Spinal cord (tissue), 10 donors: ENCODE data around the gene ZCCHC14. TPM values are rescaled to one million over a fixed set of nuclear protein-coding genes. Genes with fewer than 3 reads are reported as not detected.

Experiments used
- DNase-seq, 6 donors: peaks; one replicate each; pipeline versions ENCODE4 v3.0.0 to v3.0.0-alpha.2; 2013 to 2015; ENCODE audit warnings: low spot score in 6 of 6, low read depth in 4 of 6
- H3K27ac ChIP-seq: one replicate; pipeline ENCODE4 v1.5.1; 2013; ENCODE audit warnings: low read depth, low read length, control low read depth
- H3K27me3 ChIP-seq: one replicate; pipeline ENCODE4 v1.6.1; 2013; ENCODE audit warnings: low read length; ENCODE audit not compliant: control insufficient read depth, insufficient read depth
- H3K36me3 ChIP-seq: one replicate; pipeline ENCODE4 v1.6.1; 2013; ENCODE audit warnings: low read length; ENCODE audit not compliant: control insufficient read depth, insufficient read depth
- H3K4me1 ChIP-seq: one replicate; pipeline ENCODE4 v1.6.1; 2013; ENCODE audit warnings: low read length; ENCODE audit not compliant: control insufficient read depth, insufficient read depth
- H3K4me3 ChIP-seq: one replicate; pipeline ENCODE4 v1.5.1; 2013; ENCODE audit warnings: low read depth, low read length, control low read depth
- H3K9me3 ChIP-seq: one replicate; pipeline ENCODE4 v1.6.1; 2013; ENCODE audit warnings: low read length; ENCODE audit not compliant: control insufficient read depth, insufficient read depth
- WGBS: methylation state at CpG from one replicate; pipeline ENCODE4 v1.1.5; 2013; ENCODE audit warnings: missing lambda C conversion rate; ENCODE audit not compliant: insufficient coverage; 5-methylcytosine and 5-hydroxymethylcytosine counted together
- polyA plus RNA-seq, 2 donors: library from polyadenylated mRNA; unstranded; fragments of 120-200 nt; gene quantifications; one replicate each; pipeline ENCODE4 v1.2.1, GENCODE V29; 2013; ENCODE audit not compliant: insufficient read length in 2 of 2
- total RNA-seq, 2 donors: library from RNA; depleted of rRNA in 1 of 2; stranded (reverse); fragments of 120-200 nt in 1 of 2; fragments of >200 nt in 1 of 2; gene quantifications; one replicate each; pipeline versions ENCODE4 v1.2.3 to v1.2.4, GENCODE V29; 2013 to 2014
- donor health status: healthy.

Gene ZCCHC14
- total and polyA plus RNA-seq, 4 donors: 16.8 to 43.5 (median 27.2) TPM

GRCh38 chr16:87372305-87372704 lies 120.5 kb downstream of the ZCCHC14 start:
- no peaks in the 10 kb centered on the region for H3K9me3 ChIP-seq
- H3K27ac ChIP-seq: no peak overlapping the region
- no peak for DNase-seq
- H3K27me3 ChIP-seq: no peaks in the 10 kb centered on the region
- no peak overlapping the region for H3K4me3 ChIP-seq
- H3K4me1 ChIP-seq: peaks cover 25% of the 10 kb centered on the region
- 88% methylated on average over 3 of the region's 4 CpGs for WGBS
- peaks cover 18% of the 10 kb centered on the region for H3K36me3 ChIP-seq

- Histone ChIP-seq H3K4me3 (no peak overlapping the region), H3K36me3 (peaks cover 21% of the 10 kb centered on the region), H3K27me3 (no peaks in the 10 kb centered on the region), H3K4me1 (peaks cover 25% of the 10 kb centered on the region), H3K9me3 (no peaks in the 10 kb centered on the region), H3K27ac (no peak overlapping the region)
- peak in 1 of 6 donors; percentile 22 for DNase-seq
- 53% methylated on average over 19 of the region's 20 CpGs for WGBS
These were observed 121.5 kb downstream of the ZCCHC14 start for GRCh38 chr16:87371261-87371866.

DNA sequence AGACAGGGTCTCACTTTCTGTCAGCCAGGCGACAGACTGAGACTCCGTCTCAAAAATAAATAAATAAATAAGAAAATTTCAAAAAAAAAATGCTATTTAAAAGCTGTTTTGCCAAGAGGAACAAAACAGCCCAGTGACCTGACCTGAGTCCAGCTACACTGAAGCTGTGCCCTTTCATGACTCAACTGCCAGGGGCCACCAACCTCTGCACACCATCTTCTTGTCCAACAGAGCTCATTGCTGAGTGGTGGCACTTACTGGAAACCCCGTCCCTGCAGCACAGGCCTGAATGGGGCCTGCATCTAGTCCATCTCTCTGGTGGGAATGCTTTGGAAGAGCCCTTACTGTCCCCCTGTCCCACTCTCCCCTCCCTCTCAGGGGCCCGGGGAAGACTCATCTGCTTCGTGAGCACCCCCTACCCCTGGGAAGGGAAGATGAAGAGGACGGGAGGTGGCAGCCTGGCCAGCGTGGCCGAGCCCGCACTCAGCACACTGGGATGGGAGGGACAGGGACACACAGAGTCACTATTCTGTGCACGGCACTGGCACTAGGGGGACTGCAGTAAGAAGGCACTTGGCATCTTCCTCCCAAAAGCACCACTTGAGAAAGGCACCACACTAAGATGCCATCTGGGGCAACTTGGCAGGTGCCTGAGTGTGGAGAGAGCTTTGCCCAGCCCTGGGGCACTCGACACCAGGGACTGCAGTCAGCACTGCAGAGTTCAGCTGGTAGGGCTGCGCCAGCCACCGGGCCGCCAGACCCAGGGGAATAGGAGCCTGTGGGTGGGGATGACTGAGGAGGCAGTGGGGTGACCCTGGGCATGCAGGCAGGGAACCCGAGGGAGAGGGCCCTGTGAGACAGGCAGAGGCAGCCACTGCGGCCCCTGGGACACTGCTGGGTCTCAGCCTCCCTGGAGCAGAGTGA lies 122.8 kb downstream of the ZCCHC14 start:
- Histone ChIP-seq H3K4me3 (no peak overlapping the region), H3K27me3 (no peaks in the 10 kb centered on the region), H3K36me3 (peaks cover 23% of the 10 kb centered on the region), H3K9me3 (no peaks in the 10 kb centered on the region), H3K27ac (no peak overlapping the region), H3K4me1 (peaks cover 25% of the 10 kb centered on the region)
- peak in 1 of 6 donors; percentile 87 for DNase-seq
- 71% methylated on average over 12 of the region's 16 CpGs for WGBS

GRCh38 chr16:87369117-87369765 lies 123.6 kb downstream of the ZCCHC14 start:
- Histone ChIP-seq H3K4me3 (no peak overlapping the region), H3K36me3 (peaks cover 28% of the 10 kb centered on the region), H3K9me3 (no peaks in the 10 kb centered on the region), H3K4me1 (peaks cover 29% of the 10 kb centered on the region), H3K27me3 (no peaks in the 10 kb centered on the region), H3K27ac (no peak overlapping the region)
- DNase-seq: peak in 2 of 6 donors; percentile 31 to 39
- 83% methylated on average over 7 of the region's 14 CpGs for WGBS

DNA sequence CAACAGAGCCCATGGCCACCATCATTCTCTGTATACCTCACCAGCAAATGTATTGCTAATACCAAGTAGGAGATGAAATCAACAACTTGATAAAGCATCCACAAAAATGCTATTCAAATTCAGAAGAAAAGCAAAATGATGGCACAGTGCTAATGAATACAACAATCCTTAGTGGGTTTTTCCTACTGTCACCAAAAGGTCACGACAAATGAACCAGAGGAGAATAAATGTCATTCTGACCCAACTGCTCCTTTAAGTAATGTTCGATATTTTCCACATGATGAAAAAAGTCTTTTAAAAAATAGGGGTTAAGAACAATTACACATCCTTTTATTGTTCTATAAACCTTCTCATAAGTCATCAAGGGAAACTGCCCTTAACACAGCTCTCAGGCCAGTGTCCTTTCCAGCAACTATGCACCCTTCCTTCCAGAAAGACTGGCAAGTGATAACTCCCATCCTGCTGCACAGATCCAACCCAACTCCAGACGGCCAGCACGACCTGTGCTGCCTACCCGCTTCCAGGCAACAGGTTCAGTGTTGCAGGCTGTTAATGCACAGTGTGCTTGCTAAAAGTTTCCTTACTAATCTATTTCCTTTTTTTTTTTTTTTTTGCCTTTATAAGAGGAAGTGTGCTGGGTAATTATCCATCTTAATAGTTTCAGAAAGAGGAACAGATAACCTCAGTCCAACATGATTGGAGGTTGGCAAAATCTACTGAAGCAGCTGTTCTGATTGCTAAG lies 124.6 kb downstream of the ZCCHC14 start:
- Histone ChIP-seq H3K4me1 (peaks cover 34% of the 10 kb centered on the region), H3K36me3 (peaks cover 33% of the 10 kb centered on the region)
- 20% methylated on average over 1 of the region's 5 CpGs for WGBS

GRCh38 chr16:87367529-87367928 lies 125.3 kb downstream of the ZCCHC14 start:
- Histone ChIP-seq H3K27me3 (no peaks in the 10 kb centered on the region), H3K27ac (no peak overlapping the region), H3K4me1 (peaks cover 34% of the 10 kb centered on the region), H3K36me3 (peaks cover 33% of the 10 kb centered on the region), H3K9me3 (no peaks in the 10 kb centered on the region), H3K4me3 (no peak overlapping the region)
- DNase-seq: no peak
- WGBS: 75% methylated on average over 9 of the region's 9 CpGs

More for the DNA sequence above, 124.6 kb downstream of the ZCCHC14 start:
- H3K4me3 ChIP-seq: no peak overlapping the region
- H3K27me3 ChIP-seq: no peaks in the 10 kb centered on the region
- no peaks in the 10 kb centered on the region for H3K9me3 ChIP-seq
- no peak overlapping the region for H3K27ac ChIP-seq
- DNase-seq: no peak

DNA sequence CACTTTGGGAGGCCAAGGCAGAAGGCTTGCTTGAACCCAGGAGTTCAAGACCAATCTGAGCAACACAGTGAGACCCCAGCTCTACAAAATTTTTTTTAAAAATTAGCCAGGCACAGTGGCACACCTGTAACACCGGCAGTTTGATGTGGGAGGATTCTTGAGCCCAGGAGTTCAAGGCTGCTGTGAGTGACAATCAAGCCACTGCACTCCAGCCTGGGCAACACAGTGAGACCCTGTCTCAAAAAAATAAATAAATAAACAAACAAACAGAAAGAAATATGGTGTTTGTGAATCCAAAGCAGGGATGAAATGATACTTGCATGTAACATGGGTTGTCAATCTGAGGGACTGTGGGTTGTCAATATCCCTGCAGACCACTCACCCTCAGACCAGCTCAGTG lies 125.9 kb downstream of the ZCCHC14 start:
- no peak overlapping the region for H3K4me3 ChIP-seq
- H3K9me3 ChIP-seq: no peaks in the 10 kb centered on the region
- WGBS: no CpG with 5 or more reads among the region's 1 CpG
- H3K27ac ChIP-seq: no peak overlapping the region
- H3K4me1 ChIP-seq: peaks cover 34% of the 10 kb centered on the region
- no peak for DNase-seq
- H3K36me3 ChIP-seq: peaks cover 34% of the 10 kb centered on the region
- no peaks in the 10 kb centered on the region for H3K27me3 ChIP-seq

GRCh38 chr16:87366288-87366687 lies 126.5 kb downstream of the ZCCHC14 start:
- peaks cover 30% of the 10 kb centered on the region for H3K4me1 ChIP-seq
- H3K27ac ChIP-seq: no peak overlapping the region

DNA sequence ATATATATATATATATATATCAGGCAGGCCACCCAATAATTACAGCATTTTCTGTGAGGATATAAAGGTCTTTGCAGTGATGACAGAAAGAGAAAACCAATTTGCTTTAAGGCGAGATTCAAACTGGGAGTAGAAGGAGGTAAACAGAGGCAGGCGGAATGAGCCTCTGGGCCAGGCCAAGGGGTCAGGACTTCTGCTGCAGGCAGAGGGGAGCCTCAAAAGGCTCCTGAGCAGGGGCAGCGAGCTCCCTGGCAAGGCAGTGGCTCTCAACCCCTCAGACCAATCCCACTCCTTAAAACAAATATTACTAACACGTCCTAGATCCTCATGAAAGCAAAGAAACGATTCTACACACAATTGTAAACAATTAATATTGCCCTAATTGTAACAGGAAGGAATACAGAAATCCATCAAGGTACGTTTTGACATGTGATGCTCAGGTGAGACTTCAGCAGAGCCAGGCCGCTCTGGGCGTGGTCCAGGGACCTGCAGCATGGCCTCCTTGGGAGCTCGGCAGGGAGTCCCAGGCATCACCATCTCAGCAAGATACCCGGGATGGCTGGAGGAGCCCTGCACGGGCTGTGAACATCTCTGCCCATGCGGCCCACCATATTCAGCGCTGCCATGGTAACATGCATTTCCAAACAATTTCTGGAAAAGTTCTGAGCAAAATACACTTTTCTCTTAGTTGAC lies 127.7 kb downstream of the ZCCHC14 start:
- Histone ChIP-seq H3K9me3 (no peaks in the 10 kb centered on the region), H3K27ac (no peak overlapping the region), H3K36me3 (peaks cover 41% of the 10 kb centered on the region), H3K4me3 (no peak overlapping the region), H3K4me1 (peaks cover 18% of the 10 kb centered on the region), H3K27me3 (no peaks in the 10 kb centered on the region)
- no peak for DNase-seq
- 92% methylated on average over 12 of the region's 13 CpGs for whole genome bisulfite sequencing

More at GRCh38 chr16:87366288-87366687, 126.5 kb downstream of the ZCCHC14 start:
- 90% methylated on average over 3 of the region's 4 CpGs for WGBS
- H3K9me3 ChIP-seq: no peaks in the 10 kb centered on the region
- DNase-seq: no peak
- H3K27me3 ChIP-seq: no peaks in the 10 kb centered on the region
- peaks cover 40% of the 10 kb centered on the region for H3K36me3 ChIP-seq
- no peak overlapping the region for H3K4me3 ChIP-seq
